Tibial nerve (tissue), 4 donors: ENCODE results near the gene BIVM.

Experiments
- CTCF ChIP-seq, 5 experiments: fragments of 200-600 bp in 3 of 5; fragments of 450-650 bp in 2 of 5; sonication (generic) in 3 of 5; IDR thresholded peaks; one replicate each; pipeline ENCODE4 v1.5.1; 2016 to 2019; ENCODE audit warnings: antibody characterized with exemption in 5 of 5, mild to moderate bottlenecking in 3 of 5, moderate library complexity in 2 of 5
- EP300 ChIP-seq, 2 donors: sonication (generic); formaldehyde crosslinking; IDR thresholded peaks; one replicate each; pipeline ENCODE4 v1.6.1; 2017; ENCODE audit warnings: antibody characterized with exemption in 2 of 2, mild to moderate bottlenecking in 1 of 2
- POLR2A ChIP-seq, 2 donors: fragments of 450-650 bp; IDR thresholded peaks; one replicate each; pipeline ENCODE4 v1.6.1; 2017; ENCODE audit warnings: antibody characterized with exemption in 2 of 2, mild to moderate bottlenecking in 2 of 2, moderate library complexity in 2 of 2

GRCh38 chr13:102771298-102772041 is 27.4 kb upstream of the BIVM start:
- TF ChIP-seq CTCF (IDR thresholded peaks at IDR 0.05) = no peak
- TF ChIP-seq EP300 (IDR thresholded peaks at IDR 0.05) = no peak
- no peak for TF ChIP-seq POLR2A (IDR thresholded peaks at IDR 0.05)
